IPS-11a (cell line): ENCODE data around the gene CCDC192.

Experiments used
- H3K4me3 ChIP-seq: one replicate; pipeline ENCODE4 v1.5.1; 2013; ENCODE audit warnings: low read depth, low read length, control low read depth

CCDC192 gene

GRCh38 chr5:127944125-127944524 lies 240.9 kb downstream of the CCDC192 start:
- no peak overlapping the region for H3K4me3 ChIP-seq

GRCh38 chr5:127947941-127948340 lies 244.8 kb downstream of the CCDC192 start:
- no peak overlapping the region for H3K4me3 ChIP-seq

GRCh38 chr5:127950707-127951391 lies 247.7 kb downstream of the CCDC192 start:
- no peak overlapping the region for H3K4me3 ChIP-seq

- no peak overlapping the region for H3K4me3 ChIP-seq
These were observed 248.6 kb downstream of the CCDC192 start for GRCh38 chr5:127951791-127952190.

GRCh38 chr5:127957183-127957582 lies 254.0 kb downstream of the CCDC192 start:
- no peak overlapping the region for H3K4me3 ChIP-seq

GRCh38 chr5:127957701-127958239 lies 254.6 kb downstream of the CCDC192 start:
- no peak overlapping the region for H3K4me3 ChIP-seq

- H3K4me3 ChIP-seq, result no peak overlapping the region
These were observed 255.3 kb downstream of the CCDC192 start for GRCh38 chr5:127958421-127959011.

- H3K4me3 ChIP-seq, result no peak overlapping the region
These were observed 256.1 kb downstream of the CCDC192 start for GRCh38 chr5:127959152-127959764.

GRCh38 chr5:127960270-127960691 lies 257.1 kb downstream of the CCDC192 start:
- H3K4me3 ChIP-seq, result no peak overlapping the region

GRCh38 chr5:127961006-127961762 lies 258.0 kb downstream of the CCDC192 start:
- no peak overlapping the region for H3K4me3 ChIP-seq

- H3K4me3 ChIP-seq, result no peak overlapping the region
These were observed 258.6 kb downstream of the CCDC192 start for GRCh38 chr5:127961763-127962145.

GRCh38 chr5:127962491-127962890 lies 259.3 kb downstream of the CCDC192 start:
- no peak overlapping the region for H3K4me3 ChIP-seq

GRCh38 chr5:127963233-127963632 lies 260.0 kb downstream of the CCDC192 start:
- no peak overlapping the region for H3K4me3 ChIP-seq

GRCh38 chr5:127963931-127964330 lies 260.7 kb downstream of the CCDC192 start:
- H3K4me3 ChIP-seq, result no peak overlapping the region

- no peak overlapping the region for H3K4me3 ChIP-seq
These were observed 264.3 kb downstream of the CCDC192 start for GRCh38 chr5:127967323-127967982.

- H3K4me3 ChIP-seq, result no peak overlapping the region
These were observed 264.9 kb downstream of the CCDC192 start for GRCh38 chr5:127967983-127968592.

GRCh38 chr5:127969002-127969401 lies 265.8 kb downstream of the CCDC192 start:
- H3K4me3 ChIP-seq, result no peak overlapping the region

GRCh38 chr5:127969651-127970050 lies 266.5 kb downstream of the CCDC192 start:
- H3K4me3 ChIP-seq, result no peak overlapping the region

GRCh38 chr5:127970081-127970480 lies 266.9 kb downstream of the CCDC192 start:
- H3K4me3 ChIP-seq, result no peak overlapping the region

- no peak overlapping the region for H3K4me3 ChIP-seq
These were observed 267.7 kb downstream of the CCDC192 start for GRCh38 chr5:127970854-127971425.
